ENCODE results near the gene FANCE. TPM values are rescaled to one million over a fixed set of nuclear protein-coding genes. Genes with fewer than 3 reads are reported as not detected.

The FANCE gene
- total RNA-seq, 1 experiment from 2014 or later, result 21.0 TPM

DNA sequence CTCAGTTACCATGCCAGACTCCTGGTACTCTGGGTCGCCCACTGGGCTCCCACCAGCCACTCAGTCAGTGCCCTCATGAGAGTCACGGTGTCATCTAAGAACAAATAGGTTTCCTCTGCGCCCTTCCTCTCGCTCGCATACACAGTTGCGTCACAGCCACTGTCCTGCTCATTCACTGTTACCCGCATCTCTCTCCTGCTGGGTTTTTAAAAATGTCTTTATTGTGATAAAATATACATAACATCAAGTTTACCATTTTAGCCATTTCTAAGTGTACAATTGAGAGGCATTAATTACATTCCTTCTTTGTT lies 40.8 kb downstream of the FANCE start:
- in situ Hi-C loops (cut with HindIII; ENCODE audit: low sequenced_read_pairs), result no loop called here
- no peak for DNase-seq (ENCODE audit: low spot score)

DNA sequence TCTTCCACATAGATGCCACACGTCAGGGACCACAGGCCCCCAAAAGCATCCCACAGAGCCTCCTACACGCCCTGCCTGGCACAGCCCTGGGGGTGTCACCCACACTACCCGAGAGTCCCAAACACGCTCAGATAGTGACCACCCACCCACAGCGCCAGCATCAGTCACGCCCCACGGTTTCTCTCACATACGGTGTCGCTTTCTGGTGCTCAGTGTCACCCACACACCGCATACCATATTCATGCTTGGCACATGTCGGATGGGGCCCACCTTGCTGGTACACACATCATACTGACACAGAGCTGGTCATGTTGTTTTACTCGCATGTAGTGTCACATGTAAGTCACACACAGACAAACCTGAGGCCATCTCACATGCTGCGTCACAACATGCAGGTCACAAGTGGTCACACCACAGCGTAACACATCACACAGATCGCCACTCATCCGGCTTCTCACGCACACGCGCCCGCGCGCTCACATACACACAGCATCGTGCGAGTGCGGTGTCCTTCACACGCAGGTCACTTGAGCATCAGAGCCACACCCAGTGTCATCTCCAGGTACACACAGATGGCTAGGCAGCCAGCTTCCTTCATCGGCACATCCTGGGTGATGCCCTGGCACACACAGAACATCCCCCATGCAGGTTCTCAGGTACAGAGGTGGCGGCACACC lies 41.3 kb downstream of the FANCE start:
- in situ Hi-C loops (cut with HindIII; ENCODE audit: low sequenced_read_pairs), result no loop called here
- DNase-seq (ENCODE audit: low spot score), result no peak

DNA sequence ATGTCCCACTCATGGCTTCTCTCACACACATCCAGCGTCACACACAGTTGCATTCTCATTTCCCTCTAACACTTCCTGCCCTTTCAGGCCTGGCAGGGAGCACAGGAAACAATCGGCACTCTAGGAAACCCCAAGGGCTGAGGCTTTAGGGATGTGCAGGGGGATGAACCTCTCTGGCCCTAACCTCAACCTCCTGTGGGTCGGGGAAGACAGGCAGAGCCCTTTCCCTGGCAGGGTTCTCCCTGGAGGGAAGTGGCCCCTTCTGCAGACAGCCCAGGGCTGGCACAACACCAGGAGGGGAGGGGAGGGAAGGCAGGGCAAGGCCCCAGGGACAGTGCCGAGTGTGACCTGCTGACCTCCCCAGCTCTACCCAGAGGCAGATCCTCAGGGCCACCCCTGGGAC lies 42.0 kb downstream of the FANCE start:
- in situ Hi-C loops (cut with HindIII; ENCODE audit: low sequenced_read_pairs), result no loop called here
- no peak for DNase-seq (ENCODE audit: low spot score)

DNA sequence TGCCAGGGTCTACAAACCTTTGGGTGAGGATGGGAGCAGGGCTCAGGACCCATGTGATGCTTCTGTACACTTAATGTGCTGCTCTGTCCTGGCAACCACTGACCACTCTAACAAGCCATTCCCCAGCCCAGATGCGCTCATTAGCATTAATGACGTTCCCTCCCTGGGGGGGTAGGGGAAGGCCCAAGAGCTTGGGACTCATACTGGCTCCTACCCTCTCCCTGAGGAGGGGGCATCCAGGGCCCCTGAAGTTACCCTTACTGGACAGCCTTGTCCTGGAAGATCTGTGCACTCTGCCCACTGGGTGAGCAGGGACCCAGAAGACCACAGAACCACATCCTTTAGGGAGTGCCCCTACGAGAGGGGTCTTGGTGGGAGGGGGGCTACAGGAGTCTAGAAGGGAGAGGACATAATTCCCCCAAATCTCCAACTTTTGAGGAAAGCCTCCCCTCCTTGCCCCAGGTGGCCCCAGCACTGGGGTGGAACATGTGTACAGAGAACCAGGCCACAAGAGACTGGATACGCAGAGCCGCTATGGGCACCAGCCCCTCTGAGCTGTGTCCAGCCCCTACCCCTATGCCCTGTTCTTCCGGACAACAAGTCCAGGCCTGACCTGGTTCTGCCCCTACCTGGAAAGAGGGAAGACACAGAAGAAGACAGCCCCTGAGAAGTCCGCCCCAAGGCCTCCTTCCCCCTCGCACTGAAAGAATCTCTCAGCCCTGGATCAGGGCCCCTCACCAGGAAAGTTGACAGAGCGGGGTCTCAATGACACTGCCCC lies 43.3 kb downstream of the FANCE start:
- in situ Hi-C loops (cut with HindIII; ENCODE audit: low sequenced_read_pairs), result no loop called here
- no peak for DNase-seq (ENCODE audit: low spot score)

DNA sequence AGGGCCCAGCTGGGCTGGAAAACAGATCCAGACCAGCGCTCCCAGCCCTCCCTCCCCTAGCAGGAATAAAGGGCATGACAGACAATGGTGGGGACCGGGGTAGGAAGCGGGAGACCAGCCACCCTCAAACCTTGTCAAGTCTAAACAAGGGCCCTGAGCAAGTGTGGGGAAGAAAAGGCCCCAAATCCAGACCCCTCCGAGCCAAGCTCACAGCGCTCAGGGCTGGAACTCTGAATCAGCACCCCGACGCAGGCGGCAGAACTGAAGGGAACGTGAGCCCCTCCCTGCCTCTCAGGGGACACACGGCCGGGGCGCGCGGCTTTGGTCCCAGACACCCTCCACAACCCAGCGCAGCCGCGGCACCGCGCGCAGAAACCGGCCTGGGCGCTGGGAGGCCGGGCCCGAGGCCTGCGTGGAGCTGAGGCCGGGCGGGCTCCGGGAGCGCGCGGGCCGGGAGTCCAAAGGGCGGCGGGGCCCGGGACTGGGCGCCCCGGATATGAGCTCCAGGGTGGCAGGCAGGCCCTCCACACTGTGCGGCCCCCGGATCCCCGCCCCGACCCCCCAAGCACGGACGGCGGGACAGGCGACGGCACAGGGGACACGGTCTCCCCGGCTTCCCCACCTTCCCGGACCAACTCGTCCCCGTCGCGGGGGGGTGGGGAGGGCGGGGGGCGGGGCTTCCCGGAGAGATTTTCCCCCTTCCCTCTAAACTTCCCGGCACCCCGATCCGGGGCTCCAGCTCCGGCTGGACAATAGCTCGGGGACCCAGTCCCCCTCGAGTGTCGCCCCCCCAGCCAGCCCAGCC lies 44.1 kb downstream of the FANCE start:
- no peak for DNase-seq (ENCODE audit: low spot score)
- in situ Hi-C loops (cut with HindIII; ENCODE audit: low sequenced_read_pairs), result no loop called here

DNA sequence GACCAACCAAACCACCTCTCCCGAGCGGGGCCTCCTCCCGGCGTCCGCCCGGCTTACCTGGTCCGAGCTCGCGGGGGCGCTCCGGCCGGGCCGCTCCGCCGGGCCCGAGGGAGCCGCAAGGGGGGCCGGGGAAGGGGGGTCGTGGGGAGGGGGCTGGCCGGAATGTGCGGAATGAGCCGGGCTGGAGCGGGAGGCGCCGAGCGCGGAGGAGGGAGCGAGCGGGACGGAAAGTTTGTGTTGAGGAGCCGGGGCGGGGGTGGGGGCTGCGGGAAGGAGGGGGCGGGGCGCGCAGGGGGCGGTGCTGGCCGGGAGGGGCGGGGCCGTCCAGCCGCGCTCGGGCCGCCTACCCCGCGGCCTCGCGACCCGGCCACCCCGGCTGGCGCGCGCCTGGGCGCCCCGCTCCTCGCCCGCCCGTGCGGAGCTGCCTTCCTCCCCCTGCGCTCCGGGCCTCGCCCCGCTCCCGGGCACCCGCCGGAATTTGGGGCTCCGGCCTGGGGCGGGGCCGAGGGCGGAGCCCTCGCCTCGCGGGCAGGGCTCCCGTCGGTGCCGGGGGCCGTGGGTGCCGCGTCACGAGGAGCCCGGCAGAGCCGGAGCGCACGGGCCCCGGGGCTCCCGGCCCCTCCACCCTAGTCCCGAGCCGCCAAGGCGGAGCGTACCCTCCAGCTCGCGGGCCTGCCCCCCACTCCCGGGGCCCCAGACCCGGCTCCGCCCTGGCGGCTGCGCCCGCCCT lies 44.9 kb downstream of the FANCE start, which contains the start of gene TEAD3:
Gene TEAD3 (minus strand): TSS at position 239 of the 730 bp plus-strand sequence.
- no peak for DNase-seq (ENCODE audit: low spot score)
- in situ Hi-C loops (cut with HindIII; ENCODE audit: low sequenced_read_pairs), result no loop called here

DNA sequence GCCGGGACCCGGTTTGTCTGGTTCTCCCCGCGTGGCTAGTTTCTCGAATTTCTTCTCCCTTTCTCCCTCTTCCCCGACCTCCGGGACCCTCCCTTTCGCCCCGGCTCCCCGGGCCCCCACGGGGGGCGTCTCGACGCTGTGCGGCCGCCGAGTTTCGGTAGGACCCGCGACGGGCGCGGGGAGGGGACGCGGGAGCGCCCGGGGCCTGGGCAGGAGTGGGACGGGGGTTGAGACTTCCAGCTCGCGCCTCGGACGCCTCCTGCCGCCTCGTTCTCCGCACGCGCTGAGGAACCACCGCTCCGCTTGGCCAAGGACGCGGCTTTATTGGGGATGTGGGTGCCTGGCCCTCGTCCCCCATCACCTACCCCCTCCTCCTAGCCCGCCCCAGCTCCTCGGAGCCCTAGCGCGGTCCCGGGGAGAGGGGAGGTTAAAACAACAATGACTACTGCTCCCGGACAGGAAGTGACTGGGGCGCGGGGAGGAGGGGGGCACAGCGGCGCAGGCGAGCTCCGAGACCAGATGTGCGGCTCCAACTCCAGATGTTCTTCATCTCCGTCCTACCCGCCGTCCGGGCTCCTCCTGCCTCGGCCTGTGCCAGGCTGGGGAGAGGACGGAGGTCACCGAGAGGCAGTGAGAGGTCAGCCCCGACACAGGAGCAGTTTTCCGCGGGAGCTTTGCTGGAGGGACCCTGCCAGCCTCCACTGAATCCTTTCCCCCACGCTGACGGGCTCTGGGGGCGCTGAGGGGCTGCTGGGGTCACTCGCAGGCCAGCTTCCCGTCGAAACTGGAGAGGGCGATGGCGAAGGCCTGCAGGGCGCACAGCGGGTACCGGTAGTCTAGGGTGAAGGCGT lies 45.7 kb downstream of the FANCE start:
- in situ Hi-C loops (cut with HindIII; ENCODE audit: low sequenced_read_pairs), result no loop called here
- DNase-seq (ENCODE audit: low spot score), result no peak

DNA sequence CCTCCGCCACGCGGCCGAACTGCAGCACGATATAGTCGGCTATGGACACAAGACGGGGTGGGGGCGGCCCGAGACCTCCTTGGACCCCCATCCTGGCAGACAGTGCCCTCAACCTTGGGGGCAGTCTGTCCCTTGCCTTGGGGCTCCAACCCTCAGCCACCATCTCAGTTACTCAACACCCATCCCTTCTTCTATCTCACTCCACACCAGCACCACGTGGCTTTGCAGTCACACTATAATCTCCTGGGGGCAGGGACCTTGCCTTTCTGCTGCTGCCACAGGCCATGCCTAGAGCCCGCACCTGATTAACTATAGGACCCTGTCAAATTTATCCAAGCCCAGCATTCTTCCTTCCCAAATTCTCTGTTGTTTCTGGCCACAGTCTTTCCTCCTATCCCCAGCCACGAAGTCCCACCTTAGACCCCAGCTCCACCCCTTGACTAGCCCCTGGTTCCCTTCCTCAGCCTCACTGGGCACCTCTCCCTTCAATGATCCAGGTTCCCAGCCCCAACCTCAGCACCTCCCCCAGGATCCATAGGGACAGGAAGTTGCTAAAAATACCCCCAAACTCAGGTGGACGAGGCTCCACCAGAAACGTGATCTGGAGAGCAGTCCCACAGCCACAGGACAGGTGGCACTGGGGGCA lies 46.4 kb downstream of the FANCE start:
- in situ Hi-C loops (cut with HindIII; ENCODE audit: low sequenced_read_pairs), result no loop called here
- no peak for DNase-seq (ENCODE audit: low spot score)

DNA sequence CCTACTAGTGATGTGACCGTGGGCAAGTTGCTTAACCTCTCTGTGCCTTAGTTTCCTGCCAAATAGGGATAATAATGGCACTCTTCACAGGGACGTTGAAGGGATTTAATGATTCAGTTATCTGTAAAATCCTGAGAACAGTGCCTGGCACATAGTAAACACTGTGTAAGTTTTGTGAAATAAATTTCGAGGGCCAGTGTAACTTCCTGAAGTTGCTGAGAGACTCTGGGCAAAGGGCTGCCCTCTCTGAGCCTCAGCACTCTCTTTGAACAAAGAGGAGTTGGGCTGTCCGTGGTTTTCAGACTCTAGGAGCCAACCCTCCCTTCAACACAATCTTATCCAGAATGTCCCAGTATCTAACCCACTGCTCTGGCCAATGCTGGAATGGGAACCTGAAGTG lies 47.2 kb downstream of the FANCE start:
- in situ Hi-C loops (cut with HindIII; ENCODE audit: low sequenced_read_pairs), result no loop called here
- DNase-seq (ENCODE audit: low spot score), result no peak

DNA sequence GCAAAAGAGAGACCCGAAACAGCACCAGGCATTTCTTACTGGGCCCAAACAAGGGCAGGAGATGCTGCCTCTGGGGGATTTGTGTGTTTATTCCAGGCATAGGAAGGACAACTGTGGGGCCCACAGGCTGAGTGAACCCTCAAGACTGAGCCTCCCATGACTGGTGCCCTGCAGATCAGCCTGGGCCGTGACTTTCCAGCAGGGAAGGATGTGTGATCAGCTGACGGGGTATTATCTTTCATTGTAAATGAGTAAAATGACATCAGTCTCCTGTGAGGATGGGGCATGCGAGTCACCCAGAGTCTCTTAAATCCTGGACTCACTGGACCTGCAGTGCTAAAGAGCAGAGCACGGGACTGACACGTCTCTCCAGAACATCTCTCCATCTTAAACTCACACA lies 48.6 kb downstream of the FANCE start:
- DNase-seq (ENCODE audit: low spot score), result no peak
- in situ Hi-C loops (cut with HindIII; ENCODE audit: low sequenced_read_pairs), result no loop called here

DNA sequence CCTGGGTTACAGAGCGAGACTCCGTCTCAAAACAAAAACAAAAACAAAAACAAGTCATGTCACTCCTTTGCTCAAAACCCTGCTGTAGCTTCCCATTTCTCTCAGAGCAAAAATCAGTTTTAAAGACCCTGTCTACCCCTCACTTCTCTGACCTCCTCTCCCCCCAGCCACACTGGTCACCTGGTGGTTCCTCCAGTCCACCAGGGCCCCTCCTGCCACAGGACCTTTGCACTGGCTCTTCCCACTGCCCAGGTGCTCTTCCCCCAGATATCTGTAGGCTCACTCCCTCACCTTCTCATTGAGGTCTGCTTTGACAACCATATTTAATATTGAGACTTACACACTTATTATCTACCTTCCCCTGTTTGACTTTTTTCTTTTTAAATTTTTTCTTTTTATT lies 49.6 kb downstream of the FANCE start:
- in situ Hi-C loops (cut with HindIII; ENCODE audit: low sequenced_read_pairs), result no loop called here

DNA sequence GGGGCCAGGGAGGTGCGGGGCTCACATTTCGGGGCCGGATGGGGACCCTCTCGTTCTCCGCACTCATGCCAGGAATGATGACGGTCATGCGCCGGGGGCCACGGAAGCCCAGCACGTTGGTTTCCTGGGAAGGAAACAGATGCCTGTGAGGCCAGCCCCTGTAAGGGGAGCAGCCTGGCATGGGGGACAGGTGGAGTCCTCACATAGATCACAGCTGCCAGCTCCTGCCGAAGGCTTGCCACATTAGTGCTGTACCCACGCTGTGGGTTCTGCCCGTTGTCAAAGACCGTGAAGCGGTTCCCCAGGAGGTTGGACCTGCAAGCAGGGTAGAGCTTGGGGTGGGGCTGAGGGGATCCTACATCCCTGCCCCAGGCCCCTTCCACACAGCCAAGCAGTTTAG lies 51.4 kb downstream of the FANCE start:
- in situ Hi-C loops (cut with HindIII; ENCODE audit: low sequenced_read_pairs), result no loop called here
- DNase-seq (ENCODE audit: low spot score), result no peak

More for the DNA sequence above, 49.6 kb downstream of the FANCE start:
- DNase-seq (ENCODE audit: low spot score), result no peak

DNA sequence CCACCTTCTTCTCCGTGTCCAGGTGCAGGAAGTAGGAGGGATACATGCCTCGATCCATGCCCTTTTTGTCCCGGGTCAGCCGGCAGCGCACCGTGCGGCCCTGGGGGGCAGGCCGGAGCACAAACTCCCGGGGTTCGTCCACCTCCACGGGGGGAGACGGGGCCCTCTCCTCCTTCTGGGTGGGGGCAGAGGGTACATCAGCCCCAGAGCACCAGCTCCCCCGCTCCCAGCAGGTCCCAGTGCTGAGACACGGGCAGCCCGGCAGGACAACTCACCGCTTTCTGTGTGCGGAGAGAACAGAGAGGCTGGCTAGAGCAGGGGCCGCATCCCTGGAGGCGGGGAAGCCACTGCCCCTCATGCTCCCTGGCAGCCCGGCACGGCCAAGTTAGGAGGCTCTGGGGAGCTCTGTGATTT lies 53.9 kb downstream of the FANCE start:
- in situ Hi-C loops (cut with HindIII; ENCODE audit: low sequenced_read_pairs), result no loop called here
- DNase-seq (ENCODE audit: low spot score), result no peak

DNA sequence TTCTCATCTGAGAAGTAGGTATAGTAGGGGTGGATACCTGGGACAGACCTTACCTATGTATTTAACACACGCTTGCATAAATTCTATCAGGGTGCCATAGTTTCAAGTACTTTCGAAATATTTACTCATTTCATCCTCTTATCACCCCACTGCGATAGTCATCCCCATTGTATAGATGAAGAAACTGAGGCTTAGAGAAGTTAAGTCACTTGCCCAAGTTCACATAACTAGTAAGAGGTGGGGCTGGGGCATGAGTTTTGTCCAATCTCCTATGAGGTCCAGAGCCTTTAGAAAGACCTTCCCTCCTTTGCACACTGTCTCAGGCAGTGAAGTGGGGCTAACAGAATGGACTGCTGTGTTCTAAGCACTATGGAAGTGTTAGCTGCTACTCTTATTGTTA lies 54.4 kb downstream of the FANCE start:
- in situ Hi-C loops (cut with HindIII; ENCODE audit: low sequenced_read_pairs), result no loop called here
- DNase-seq (ENCODE audit: low spot score), result no peak

DNA sequence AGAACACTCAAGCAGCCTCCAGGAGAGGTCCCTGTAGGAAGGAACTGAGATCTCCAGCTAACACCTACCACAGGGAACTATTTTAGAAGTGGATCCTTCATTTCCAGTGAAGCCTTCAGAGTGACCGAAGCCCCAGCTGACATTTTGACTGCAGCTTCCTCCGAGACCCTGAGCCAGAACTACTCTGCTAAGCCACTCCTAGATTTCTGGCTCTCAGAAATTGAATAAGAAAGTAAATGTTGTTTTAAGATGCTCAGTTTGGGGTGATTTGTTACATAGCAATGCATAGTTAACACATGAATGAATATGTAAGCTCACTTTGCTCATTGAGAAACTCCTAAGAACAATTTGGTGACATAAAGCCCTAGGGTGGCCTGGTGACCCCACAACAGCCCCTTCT lies 55.1 kb downstream of the FANCE start:
- in situ Hi-C loops (cut with HindIII; ENCODE audit: low sequenced_read_pairs), result no loop called here
- no peak for DNase-seq (ENCODE audit: low spot score)

DNA sequence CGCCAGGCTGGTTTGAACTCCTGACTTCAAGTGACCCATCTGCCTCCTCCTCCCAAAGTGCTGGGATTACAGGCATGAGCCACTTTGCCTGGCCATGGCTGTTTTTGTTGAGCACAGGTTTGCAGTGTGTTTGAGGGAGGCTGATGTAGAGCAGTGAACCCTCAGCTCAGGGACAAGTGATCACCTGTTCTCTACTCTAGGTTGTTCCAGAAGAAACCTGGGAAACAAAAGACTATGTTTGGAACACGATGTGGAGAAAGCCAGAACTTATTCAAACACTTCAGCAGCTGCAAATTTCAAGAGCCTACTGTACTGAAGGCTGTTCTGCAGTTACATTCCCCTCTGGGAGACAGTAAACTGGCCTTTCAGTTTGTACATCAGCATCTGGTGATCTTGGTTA lies 55.9 kb downstream of the FANCE start:
- in situ Hi-C loops (cut with HindIII; ENCODE audit: low sequenced_read_pairs), result no loop called here
- DNase-seq (ENCODE audit: low spot score), result no peak

DNA sequence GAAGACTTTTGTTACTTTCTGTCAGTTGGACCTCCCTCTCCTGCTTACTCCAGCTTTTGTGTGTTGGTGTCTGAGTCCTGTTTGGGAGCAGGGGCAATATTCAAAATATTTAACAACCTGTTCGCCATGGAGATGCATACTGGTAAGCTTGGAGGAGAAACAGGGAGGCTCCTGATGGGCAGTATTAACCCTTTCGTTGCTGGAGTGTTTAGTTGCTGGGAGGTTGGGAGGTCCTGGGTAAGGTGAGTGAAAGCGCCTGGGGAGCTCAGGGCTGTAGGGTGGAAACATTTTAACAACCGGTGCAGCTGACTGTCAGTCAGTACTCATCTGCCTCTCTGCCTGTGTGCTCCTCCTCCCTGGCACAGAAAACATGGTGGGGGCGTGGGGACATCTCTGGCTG lies 56.4 kb downstream of the FANCE start:
- in situ Hi-C loops (cut with HindIII; ENCODE audit: low sequenced_read_pairs), result no loop called here
- DNase-seq (ENCODE audit: low spot score), result no peak

DNA sequence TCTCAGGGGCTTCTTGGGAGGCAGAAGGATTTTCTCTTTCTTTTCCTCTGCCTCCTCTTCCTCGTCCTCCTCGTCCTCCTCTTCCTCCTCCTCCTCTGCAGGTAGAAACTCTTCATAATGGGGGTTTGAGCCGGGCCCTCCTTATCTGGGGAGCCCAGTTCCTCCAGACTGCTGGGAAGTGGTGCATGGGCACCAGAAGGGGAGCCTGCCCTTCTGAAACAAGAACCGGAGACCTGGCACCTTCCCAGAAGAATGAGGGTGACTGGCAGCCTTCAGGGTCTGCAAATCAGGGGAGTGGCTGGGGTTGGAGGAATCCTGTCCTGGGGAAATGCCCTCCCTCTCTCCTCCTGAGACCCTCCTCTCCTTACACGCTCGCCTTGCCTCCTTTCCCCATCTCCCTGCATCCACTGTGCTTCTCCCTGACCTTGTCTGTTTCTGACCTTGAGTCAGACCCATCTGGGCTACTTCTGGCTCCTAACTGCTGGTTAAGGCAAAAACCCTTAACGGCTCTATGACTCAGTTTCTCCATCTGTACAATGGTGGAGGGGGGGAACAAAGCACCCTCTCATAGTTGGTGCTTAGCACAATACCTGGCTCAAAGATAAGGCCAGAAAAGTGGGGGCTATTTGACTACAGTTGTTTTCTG lies 58.9 kb downstream of the FANCE start:
- in situ Hi-C loops (cut with HindIII; ENCODE audit: low sequenced_read_pairs), result no loop called here
- no peak for DNase-seq (ENCODE audit: low spot score)

Data from G401 (cell line).